Measurements from ENCODE around the gene LMLN. TPM values are rescaled to one million over a fixed set of nuclear protein-coding genes. Genes with fewer than 3 reads are reported as not detected.

The LMLN gene
- polyA plus RNA-seq, 1 of the 3 experiments (the other 2 are of a cell fraction) = 7.4 TPM

DNA sequence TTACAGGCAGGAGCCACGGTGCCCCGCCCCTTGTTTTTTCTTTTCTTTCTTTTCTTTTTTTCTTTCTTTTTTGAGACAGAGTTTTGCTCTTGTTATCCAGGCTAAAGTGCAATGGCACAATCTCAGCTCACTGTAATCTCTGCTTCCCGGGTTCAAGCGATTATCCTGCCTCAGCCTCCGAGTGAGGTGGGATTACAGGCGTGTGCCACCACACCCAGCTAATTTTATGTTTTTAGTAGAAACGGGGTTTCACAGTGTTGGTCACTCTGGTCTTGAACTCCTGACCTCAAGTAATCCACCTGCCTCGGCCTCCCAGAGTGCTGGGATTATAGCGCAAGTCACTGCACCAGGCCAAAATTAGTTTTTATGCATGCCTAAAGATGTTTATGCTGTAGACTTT, 7.6 kb upstream of the LMLN start:
- H3K79me2 ChIP-seq (ENCODE audit: insufficient read depth) = peaks cover 53% of the 10 kb centered on the region
- H3K4me3 ChIP-seq (ENCODE audit: low read depth in 2 of 2, low read length in 1 of 2) = 0 out of 4 replicates have a peak overlapping the region, but pooled peaks of 1 of the 2 experiments have one; percentile 86
- H4K20me1 ChIP-seq (ENCODE audit: insufficient read depth) = peaks cover 40% of the 10 kb centered on the region
- no peaks in the 10 kb centered on the region for H3K9me3 ChIP-seq
- DNase-seq = no peak
- 80% methylated on average over 9 of the region's 9 CpGs for WGBS (ENCODE audit: low lambda C conversion rate)
- POLR2A ChIA-PET = no interaction called here
- TF ChIP-seq YY1 (IDR thresholded peaks at IDR 0.05; ENCODE audit: low read depth) = no peak
- TF ChIP-seq, protein P1, sequence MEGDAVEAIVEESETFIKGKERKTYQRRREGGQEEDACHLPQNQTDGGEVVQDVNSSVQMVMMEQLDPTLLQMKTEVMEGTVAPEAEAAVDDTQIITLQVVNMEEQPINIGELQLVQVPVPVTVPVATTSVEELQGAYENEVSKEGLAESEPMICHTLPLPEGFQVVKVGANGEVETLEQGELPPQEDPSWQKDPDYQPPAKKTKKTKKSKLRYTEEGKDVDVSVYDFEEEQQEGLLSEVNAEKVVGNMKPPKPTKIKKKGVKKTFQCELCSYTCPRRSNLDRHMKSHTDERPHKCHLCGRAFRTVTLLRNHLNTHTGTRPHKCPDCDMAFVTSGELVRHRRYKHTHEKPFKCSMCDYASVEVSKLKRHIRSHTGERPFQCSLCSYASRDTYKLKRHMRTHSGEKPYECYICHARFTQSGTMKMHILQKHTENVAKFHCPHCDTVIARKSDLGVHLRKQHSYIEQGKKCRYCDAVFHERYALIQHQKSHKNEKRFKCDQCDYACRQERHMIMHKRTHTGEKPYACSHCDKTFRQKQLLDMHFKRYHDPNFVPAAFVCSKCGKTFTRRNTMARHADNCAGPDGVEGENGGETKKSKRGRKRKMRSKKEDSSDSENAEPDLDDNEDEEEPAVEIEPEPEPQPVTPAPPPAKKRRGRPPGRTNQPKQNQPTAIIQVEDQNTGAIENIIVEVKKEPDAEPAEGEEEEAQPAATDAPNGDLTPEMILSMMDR (IDR thresholded peaks at IDR 0.05) = no peak
- no peak for TF ChIP-seq EZH2phosphoT487 (IDR thresholded peaks at IDR 0.05; ENCODE audit: borderline replicate concordance, low read depth)
- TF ChIP-seq, protein P2, sequence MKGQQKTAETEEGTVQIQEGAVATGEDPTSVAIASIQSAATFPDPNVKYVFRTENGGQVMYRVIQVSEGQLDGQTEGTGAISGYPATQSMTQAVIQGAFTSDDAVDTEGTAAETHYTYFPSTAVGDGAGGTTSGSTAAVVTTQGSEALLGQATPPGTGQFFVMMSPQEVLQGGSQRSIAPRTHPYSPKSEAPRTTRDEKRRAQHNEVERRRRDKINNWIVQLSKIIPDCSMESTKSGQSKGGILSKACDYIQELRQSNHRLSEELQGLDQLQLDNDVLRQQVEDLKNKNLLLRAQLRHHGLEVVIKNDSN (IDR thresholded peaks at IDR 0.05; ENCODE audit: borderline replicate concordance, low read depth) = no peak
- no peak for TF ChIP-seq FOXJ3 (CRISPR knock-in tag; IDR thresholded peaks at IDR 0.05)
- TF ChIP-seq MEF2A (IDR thresholded peaks at IDR 0.05; ENCODE audit: borderline replicate concordance, low read depth) = no peak
- no peak for TF ChIP-seq FOXM1 (IDR thresholded peaks at IDR 0.05; ENCODE audit: low read depth)
- TF ChIP-seq, protein P3, sequence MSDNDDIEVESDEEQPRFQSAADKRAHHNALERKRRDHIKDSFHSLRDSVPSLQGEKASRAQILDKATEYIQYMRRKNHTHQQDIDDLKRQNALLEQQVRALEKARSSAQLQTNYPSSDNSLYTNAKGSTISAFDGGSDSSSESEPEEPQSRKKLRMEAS (IDR thresholded peaks at IDR 0.05; ENCODE audit: low read depth) = no peak
- no peak for TF ChIP-seq EP300 (IDR thresholded peaks at IDR 0.05; ENCODE audit: borderline replicate concordance in 1 of 2, low read depth in 1 of 2, low read length in 1 of 2)
- no peak for TF ChIP-seq RXRA (IDR thresholded peaks at IDR 0.05; ENCODE audit: borderline replicate concordance, low read depth)
- TF ChIP-seq MXI1 (IDR thresholded peaks at IDR 0.05; ENCODE audit: low read depth, low read length) = no peak
- no peak for TF ChIP-seq NFIC (IDR thresholded peaks at IDR 0.05; ENCODE audit: borderline replicate concordance)
- TF ChIP-seq SIN3A (IDR thresholded peaks at IDR 0.05; ENCODE audit: borderline replicate concordance, low read depth, low read length) = no peak
- TF ChIP-seq TCF12 (IDR thresholded peaks at IDR 0.05) = no peak
- TF ChIP-seq JUND (IDR thresholded peaks at IDR 0.05) = no peak
- peaks cover 50% of the 10 kb centered on the region for H3F3A ChIP-seq (replicated peaks; ENCODE audit: insufficient read depth)
- peaks cover 10 to 28% of the 10 kb centered on the region in 2 experiments; a peak in 3 of 4 replicates for H3K4me1 ChIP-seq (ENCODE audit: control insufficient read depth in 1 of 2, insufficient read depth in 2 of 2, low read depth in 1 of 2, low read length in 1 of 2)
- peaks cover 38 to 62% of the 10 kb centered on the region in 2 experiments for H3K36me3 ChIP-seq (replicated peaks in 1 of 2; ENCODE audit: control insufficient read depth in 1 of 2, insufficient read depth in 2 of 2, low read length in 1 of 2)
- H3K9ac ChIP-seq = no peak overlapping the region; the same call in 1 of the 2 replicates
- H3K27ac ChIP-seq (ENCODE audit: low read depth in 2 of 2, low read length in 1 of 2) = peak overlapping the region in 1 of 2 experiments; percentile 20; a peak in 1 of 4 replicates
- H3K4me2 ChIP-seq = peak overlapping the region; percentile 83
- H2AFZ ChIP-seq (ENCODE audit: low read depth) = no peak overlapping the region
- no peaks in the 10 kb centered on the region for H3K9me2 ChIP-seq
- CTCF ChIA-PET = no interaction called here
- no peaks in the 10 kb centered on the region for H3K27me3 ChIP-seq (ENCODE audit: insufficient read depth)

DNA sequence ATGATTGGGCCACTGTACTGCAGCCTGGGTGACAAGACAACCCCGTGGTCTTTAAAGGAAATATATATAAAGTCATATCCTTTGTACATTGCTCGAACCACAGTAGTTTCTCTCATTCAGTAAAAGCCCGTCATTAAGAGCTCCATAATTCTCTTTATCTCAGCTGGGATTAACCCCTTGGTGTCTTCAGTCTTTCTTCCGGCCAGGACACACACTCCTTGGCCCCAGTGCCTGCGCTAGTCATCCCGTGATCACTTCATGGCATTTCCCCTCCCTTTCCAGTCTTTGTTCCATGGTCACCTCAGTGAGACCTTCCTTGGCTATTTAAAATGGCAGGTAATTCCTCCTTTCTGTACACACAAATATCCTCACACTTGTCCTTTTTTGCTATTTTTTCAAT, 6.7 kb upstream of the LMLN start:
- H4K20me1 ChIP-seq (ENCODE audit: insufficient read depth) = peaks cover 40% of the 10 kb centered on the region
- H3K9ac ChIP-seq = peak overlapping the region; percentile 20; the same call in 1 of the 2 replicates
- WGBS (ENCODE audit: low lambda C conversion rate) = 65% methylated on average over 6 of the region's 6 CpGs
- H3F3A ChIP-seq (replicated peaks; ENCODE audit: insufficient read depth) = peaks cover 59% of the 10 kb centered on the region
- no peak overlapping the region for H2AFZ ChIP-seq (ENCODE audit: low read depth)
- no peak for DNase-seq
- peak overlapping the region in 1 of 2 experiments; percentile 8; a peak in 1 of 4 replicates for H3K27ac ChIP-seq (ENCODE audit: low read depth in 2 of 2, low read length in 1 of 2)
- 0 out of 4 replicates have a peak overlapping the region, but pooled peaks of 1 of the 2 experiments have one; percentile 3 for H3K4me3 ChIP-seq (ENCODE audit: low read depth in 2 of 2, low read length in 1 of 2)
- no peaks in the 10 kb centered on the region for H3K27me3 ChIP-seq (ENCODE audit: insufficient read depth)
- no peaks in the 10 kb centered on the region for H3K9me3 ChIP-seq
- peaks cover 53% of the 10 kb centered on the region for H3K79me2 ChIP-seq (ENCODE audit: insufficient read depth)
- CTCF ChIA-PET = interaction anchor here (2.2 kb wide), 1 partner anchor 48 kb away, joined by 6 read pairs; no protein-coding TSS in a partner anchor
- no peaks in the 10 kb centered on the region for H3K9me2 ChIP-seq
- peaks cover 10 to 28% of the 10 kb centered on the region in 2 experiments; a peak in 3 of 4 replicates for H3K4me1 ChIP-seq (ENCODE audit: control insufficient read depth in 1 of 2, insufficient read depth in 2 of 2, low read depth in 1 of 2, low read length in 1 of 2)
- peaks cover 38 to 62% of the 10 kb centered on the region in 2 experiments for H3K36me3 ChIP-seq (replicated peaks in 1 of 2; ENCODE audit: control insufficient read depth in 1 of 2, insufficient read depth in 2 of 2, low read length in 1 of 2)
- peak overlapping the region; percentile 83 for H3K4me2 ChIP-seq
- POLR2A ChIA-PET = no interaction called here
- TF ChIP-seq, protein P4, sequence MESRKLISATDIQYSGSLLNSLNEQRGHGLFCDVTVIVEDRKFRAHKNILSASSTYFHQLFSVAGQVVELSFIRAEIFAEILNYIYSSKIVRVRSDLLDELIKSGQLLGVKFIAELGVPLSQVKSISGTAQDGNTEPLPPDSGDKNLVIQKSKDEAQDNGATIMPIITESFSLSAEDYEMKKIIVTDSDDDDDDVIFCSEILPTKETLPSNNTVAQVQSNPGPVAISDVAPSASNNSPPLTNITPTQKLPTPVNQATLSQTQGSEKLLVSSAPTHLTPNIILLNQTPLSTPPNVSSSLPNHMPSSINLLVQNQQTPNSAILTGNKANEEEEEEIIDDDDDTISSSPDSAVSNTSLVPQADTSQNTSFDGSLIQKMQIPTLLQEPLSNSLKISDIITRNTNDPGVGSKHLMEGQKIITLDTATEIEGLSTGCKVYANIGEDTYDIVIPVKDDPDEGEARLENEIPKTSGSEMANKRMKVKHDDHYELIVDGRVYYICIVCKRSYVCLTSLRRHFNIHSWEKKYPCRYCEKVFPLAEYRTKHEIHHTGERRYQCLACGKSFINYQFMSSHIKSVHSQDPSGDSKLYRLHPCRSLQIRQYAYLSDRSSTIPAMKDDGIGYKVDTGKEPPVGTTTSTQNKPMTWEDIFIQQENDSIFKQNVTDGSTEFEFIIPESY (IDR thresholded peaks at IDR 0.05; ENCODE audit: borderline replicate concordance, low read depth) = no peak
- TF ChIP-seq, protein P5, sequence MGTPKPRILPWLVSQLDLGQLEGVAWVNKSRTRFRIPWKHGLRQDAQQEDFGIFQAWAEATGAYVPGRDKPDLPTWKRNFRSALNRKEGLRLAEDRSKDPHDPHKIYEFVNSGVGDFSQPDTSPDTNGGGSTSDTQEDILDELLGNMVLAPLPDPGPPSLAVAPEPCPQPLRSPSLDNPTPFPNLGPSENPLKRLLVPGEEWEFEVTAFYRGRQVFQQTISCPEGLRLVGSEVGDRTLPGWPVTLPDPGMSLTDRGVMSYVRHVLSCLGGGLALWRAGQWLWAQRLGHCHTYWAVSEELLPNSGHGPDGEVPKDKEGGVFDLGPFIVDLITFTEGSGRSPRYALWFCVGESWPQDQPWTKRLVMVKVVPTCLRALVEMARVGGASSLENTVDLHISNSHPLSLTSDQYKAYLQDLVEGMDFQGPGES (IDR thresholded peaks at IDR 0.05; ENCODE audit: low read depth, low read length) = no peak
- no peak for TF ChIP-seq TAF1 (IDR thresholded peaks at IDR 0.05; ENCODE audit: borderline replicate concordance, low read depth, low read length)
- TF ChIP-seq FOSL2 (IDR thresholded peaks at IDR 0.05; ENCODE audit: borderline replicate concordance, low read depth) = no peak
- TF ChIP-seq TCF12 (IDR thresholded peaks at IDR 0.05) = no peak
- TF ChIP-seq, protein P6, sequence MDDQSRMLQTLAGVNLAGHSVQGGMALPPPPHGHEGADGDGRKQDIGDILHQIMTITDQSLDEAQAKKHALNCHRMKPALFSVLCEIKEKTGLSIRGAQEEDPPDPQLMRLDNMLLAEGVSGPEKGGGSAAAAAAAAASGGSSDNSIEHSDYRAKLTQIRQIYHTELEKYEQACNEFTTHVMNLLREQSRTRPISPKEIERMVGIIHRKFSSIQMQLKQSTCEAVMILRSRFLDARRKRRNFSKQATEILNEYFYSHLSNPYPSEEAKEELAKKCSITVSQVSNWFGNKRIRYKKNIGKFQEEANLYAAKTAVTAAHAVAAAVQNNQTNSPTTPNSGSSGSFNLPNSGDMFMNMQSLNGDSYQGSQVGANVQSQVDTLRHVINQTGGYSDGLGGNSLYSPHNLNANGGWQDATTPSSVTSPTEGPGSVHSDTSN (IDR thresholded peaks at IDR 0.05) = no peak
- no peak for TF ChIP-seq GABPA (IDR thresholded peaks at IDR 0.05; ENCODE audit: low read depth)

Data from SK-N-SH (cell line).